Kidney (tissue), 14 donors: ENCODE measurements around the gene CDKN2B. TPM values are rescaled to one million over a fixed set of nuclear protein-coding genes. Genes with fewer than 3 reads are reported as not detected.

Source experiments
- DNase-seq, 5 donors: peaks; one replicate each; pipeline ENCODE4 v3.0.0-alpha.2; 2013 to 2020
- FAIRE-seq: peaks from 2 replicates; lab custom pipeline; 2012; peaks lifted over from hg19 to GRCh38; lab: Jason Lieb, UNC
- H3K27ac ChIP-seq, 2 donors: one replicate each; pipeline ENCODE4 v1.7.0; 2013; ENCODE audit warnings: low read depth in 2 of 2, low read length in 2 of 2, inconsistent platforms in 1 of 2
- H3K27me3 ChIP-seq: one replicate; pipeline ENCODE4 v1.7.1; 2013; ENCODE audit warnings: low read length, inconsistent platforms; ENCODE audit not compliant: control insufficient read depth, insufficient read depth
- H3K36me3 ChIP-seq, 3 donors: one replicate each; pipeline versions ENCODE4 v1.7.0 to v1.7.1; 2013; ENCODE audit warnings: low read length in 3 of 3, control low read depth in 1 of 3, inconsistent platforms in 1 of 3; ENCODE audit not compliant: insufficient read depth in 3 of 3, control insufficient read depth in 2 of 3
- H3K4me1 ChIP-seq, 3 donors: one replicate each; pipeline versions ENCODE4 v1.7.0 to v1.7.1; 2013; ENCODE audit warnings: low read length in 3 of 3, inconsistent platforms in 1 of 3, low read depth in 1 of 3; ENCODE audit not compliant: control insufficient read depth in 2 of 3, insufficient read depth in 2 of 3
- H3K4me3 ChIP-seq, 3 donors: one replicate each; pipeline versions ENCODE4 v1.7.0 to v1.8.1; 2013; ENCODE audit warnings: low read length in 3 of 3, control low read depth in 1 of 3, inconsistent platforms in 1 of 3
- H3K9ac ChIP-seq, 3 donors: one replicate each; pipeline versions ENCODE4 v1.7.0 to v1.7.1; 2013; ENCODE audit warnings: low read length in 3 of 3, control low read depth in 1 of 3, inconsistent platforms in 1 of 3
- H3K9me3 ChIP-seq, 3 donors: one replicate each; pipeline versions ENCODE4 v1.7.0 to v1.7.1; 2013; ENCODE audit warnings: low read length in 3 of 3, control low read depth in 1 of 3, inconsistent platforms in 1 of 3; ENCODE audit not compliant: control insufficient read depth in 2 of 3, insufficient read depth in 1 of 3
- intact Hi-C: fragments of 100-400 bp; cut with DNase I; formaldehyde crosslinking; loops from one replicate; pipeline ENCODE4 v1.11.1; 2022
- polyA plus RNA-seq: library from polyadenylated mRNA; stranded (reverse); fragments of 350-450 nt; fragmentation: Illumina TruSeq; extraction: RNeasy Lipid Tissue Mini Kit (QIAGEN cat#74804); gene quantifications from one replicate; pipeline ENCODE4 v1.2.3, GENCODE V29; 2014; ENCODE audit warnings: low read depth, low replicate concordance; ENCODE audit not compliant: insufficient read depth
- total RNA-seq: library from RNA; stranded (reverse); fragmentation: NEBNext Ultra II Directional; extraction: Animal tissue kit (Norgen Biotek cat#: 25700); gene quantifications from one replicate; pipeline ENCODE4 v1.2.1, GENCODE V29; 2021
- TF ChIP-seq, protein P1 (sequence below): IDR thresholded peaks from 3 replicates; pipeline ENCODE4 v1.5.1; 2012; ENCODE audit warnings: mild to moderate bottlenecking, moderate library complexity, borderline replicate concordance; ENCODE audit not compliant: insufficient read depth; ENCODE audit errors: extremely low read depth
- donor health status: control.
- donor health status: control.
- donor health status: control.
- donor health status: control.
- donor health status: control.
- donor health status: DM: yes; HTN: yes; CAD: no.
- donor health status: Normal renal cell carcinoma (clear cell type).

Gene CDKN2B
- total and polyA plus RNA-seq, 2 donors from 2014 or later, result 0.30 to 1.8 TPM

DNA sequence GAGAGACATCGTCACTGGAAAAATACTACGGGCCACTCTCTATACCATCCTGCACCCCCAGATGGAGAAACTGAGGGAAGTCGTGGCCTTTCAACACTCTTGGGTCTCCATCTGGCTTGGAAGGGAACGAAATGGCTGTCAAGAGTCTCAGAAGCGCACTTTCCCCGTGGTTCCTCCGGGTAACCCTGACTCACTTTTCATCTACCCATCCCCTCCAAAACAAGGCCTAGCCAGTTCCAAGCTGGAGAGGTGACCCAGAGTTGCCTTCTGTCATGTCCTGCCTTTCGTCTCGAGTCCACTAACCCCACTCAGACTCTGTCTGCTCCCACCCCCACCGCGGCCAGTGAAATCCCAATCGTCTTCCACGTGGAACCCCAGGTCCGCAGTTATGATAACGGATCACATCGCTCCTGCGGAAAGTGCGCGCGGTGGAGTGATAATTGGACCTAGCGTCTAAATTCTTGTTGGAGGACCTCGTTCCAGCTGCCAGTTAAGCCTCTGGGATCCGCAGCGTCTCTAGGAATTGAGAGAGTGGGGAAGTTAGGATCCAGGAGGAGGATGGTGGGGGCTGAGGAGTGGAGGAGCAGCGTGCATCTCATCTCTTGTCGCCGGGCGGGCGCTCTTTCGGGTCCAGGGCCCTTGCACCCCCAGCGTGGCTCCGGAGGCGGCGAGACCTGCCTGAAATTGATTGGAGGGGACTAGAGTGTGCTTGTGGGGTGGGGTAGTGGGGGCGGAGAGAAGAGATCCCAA lies 19.5 kb downstream of the CDKN2B start:
- no peak overlapping the region for H3K4me3 ChIP-seq
- no peak overlapping the region for H3K27ac ChIP-seq
- intact Hi-C loops, result no loop called here
- no peaks in the 10 kb centered on the region for H3K9me3 ChIP-seq
- H3K36me3 ChIP-seq, result no peaks in the 10 kb centered on the region
- H3K4me1 ChIP-seq, result peaks cover 0 to 3% (median 0%) of the 10 kb centered on the region in 3 donors
- H3K27me3 ChIP-seq, result peaks cover 72% of the 10 kb centered on the region
- FAIRE-seq, result no peak
- DNase-seq, result peak in 1 of 5 donors; percentile 53
- TF ChIP-seq, protein P1, sequence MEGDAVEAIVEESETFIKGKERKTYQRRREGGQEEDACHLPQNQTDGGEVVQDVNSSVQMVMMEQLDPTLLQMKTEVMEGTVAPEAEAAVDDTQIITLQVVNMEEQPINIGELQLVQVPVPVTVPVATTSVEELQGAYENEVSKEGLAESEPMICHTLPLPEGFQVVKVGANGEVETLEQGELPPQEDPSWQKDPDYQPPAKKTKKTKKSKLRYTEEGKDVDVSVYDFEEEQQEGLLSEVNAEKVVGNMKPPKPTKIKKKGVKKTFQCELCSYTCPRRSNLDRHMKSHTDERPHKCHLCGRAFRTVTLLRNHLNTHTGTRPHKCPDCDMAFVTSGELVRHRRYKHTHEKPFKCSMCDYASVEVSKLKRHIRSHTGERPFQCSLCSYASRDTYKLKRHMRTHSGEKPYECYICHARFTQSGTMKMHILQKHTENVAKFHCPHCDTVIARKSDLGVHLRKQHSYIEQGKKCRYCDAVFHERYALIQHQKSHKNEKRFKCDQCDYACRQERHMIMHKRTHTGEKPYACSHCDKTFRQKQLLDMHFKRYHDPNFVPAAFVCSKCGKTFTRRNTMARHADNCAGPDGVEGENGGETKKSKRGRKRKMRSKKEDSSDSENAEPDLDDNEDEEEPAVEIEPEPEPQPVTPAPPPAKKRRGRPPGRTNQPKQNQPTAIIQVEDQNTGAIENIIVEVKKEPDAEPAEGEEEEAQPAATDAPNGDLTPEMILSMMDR, result no peak
- H3K9ac ChIP-seq, result no peak overlapping the region

DNA sequence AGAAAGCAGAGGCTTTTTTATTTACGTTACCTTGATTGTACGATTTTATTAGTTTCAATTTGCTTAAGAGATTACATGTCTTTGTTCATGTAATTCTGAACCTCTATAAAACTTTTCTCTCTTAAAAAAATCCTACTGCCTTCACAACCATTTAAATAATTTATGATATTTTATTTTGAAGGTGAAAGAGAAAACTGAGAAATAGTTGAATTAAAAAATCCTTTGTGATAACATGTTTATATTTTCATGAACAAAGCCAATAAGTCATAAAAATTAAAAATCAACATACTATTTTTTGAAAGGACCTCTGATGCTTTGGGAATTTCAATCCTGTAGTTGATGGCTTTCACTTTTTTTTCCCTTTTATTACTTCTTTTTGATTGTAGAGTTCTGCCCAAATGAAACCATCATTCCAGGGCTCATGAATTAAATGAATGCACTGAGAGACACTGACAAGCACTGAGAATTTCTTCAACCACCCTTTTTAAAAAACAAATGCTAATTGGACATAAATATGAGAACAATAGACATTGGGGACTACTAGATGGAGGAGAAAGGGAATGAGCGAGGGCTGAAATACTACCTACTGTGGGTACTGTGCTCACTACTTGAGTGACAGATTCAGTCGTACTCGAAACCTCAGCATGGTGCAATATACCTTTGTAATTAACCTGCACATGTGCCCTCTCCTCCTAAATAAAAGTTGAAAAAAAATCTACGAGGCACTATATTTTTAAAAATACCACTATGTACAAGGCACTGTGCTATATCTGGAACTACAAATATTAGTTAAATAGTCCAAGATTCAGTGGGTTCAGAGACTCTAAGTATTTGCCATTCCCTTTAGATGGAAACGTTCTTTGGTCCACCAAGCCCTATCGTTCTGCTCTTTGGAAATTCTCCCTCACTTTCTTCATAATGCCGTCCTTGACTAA lies 20.8 kb downstream of the CDKN2B start:
- DNase-seq (no peak), FAIRE-seq (no peak)
- TF ChIP-seq, protein P1, result no peak
- intact Hi-C loops, result no loop called here
- no peak overlapping the region for H3K27ac ChIP-seq
- no peak overlapping the region for H3K9ac ChIP-seq
- peaks cover 72% of the 10 kb centered on the region for H3K27me3 ChIP-seq
- H3K4me3 ChIP-seq, result no peak overlapping the region
- no peaks in the 10 kb centered on the region for H3K4me1 ChIP-seq
- H3K36me3 ChIP-seq, result no peaks in the 10 kb centered on the region
- no peaks in the 10 kb centered on the region for H3K9me3 ChIP-seq

DNA sequence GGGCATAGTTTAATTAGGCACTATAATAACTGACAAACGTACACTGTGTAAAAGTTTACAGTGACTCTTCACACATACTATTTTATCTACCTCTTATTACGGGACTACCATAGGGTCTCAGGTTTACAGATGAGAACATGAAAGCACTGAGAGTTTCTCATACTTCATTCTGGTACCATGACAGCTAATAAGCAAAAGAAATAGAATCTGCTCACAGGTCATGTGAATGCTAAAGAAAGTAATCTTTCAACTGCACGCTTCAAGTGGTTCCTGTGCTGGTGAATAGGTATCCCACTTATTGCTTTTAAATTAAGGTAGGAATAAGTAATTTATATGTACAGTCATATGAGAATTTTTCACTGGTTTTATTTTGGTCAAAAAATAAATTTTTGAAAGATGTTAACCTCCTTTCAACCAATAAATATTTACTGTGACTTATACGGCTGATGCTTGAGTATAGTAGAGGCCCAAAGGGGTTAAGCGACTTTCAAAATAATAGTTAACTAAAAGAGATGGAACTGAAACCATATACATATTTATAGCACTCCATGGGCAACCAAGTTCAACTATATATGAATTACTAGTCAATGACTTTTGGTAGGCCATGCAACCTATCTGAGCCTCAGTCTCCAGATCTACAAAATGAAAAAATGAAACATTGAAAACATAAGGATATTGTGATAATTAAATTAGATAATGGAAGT lies 23.0 kb downstream of the CDKN2B start:
- H3K9ac ChIP-seq, result no peak overlapping the region
- no peaks in the 10 kb centered on the region for H3K36me3 ChIP-seq
- H3K27ac ChIP-seq, result no peak overlapping the region
- H3K4me1 ChIP-seq, result no peaks in the 10 kb centered on the region
- intact Hi-C loops, result no loop called here
- TF ChIP-seq, protein P1, result no peak
- DNase-seq (no peak), FAIRE-seq (no peak)
- H3K9me3 ChIP-seq, result no peaks in the 10 kb centered on the region
- peaks cover 68% of the 10 kb centered on the region for H3K27me3 ChIP-seq
- H3K4me3 ChIP-seq, result no peak overlapping the region
